Suprapubic skin (tissue), 4 donors: Measurements from ENCODE around the gene KRTAP10-11.

Experiments
- CTCF ChIP-seq, 2 donors: fragments of 200-600 bp in 1 of 2; fragments of 450-650 bp in 1 of 2; sonication (generic) in 1 of 2; IDR thresholded peaks; one replicate each; pipeline ENCODE4 v1.5.1; 2016 to 2019; ENCODE audit warnings: antibody characterized with exemption in 2 of 2, mild to moderate bottlenecking in 1 of 2, moderate library complexity in 1 of 2
- EP300 ChIP-seq: sonication (generic); formaldehyde crosslinking; IDR thresholded peaks from one replicate; pipeline ENCODE4 v1.6.1; 2017; ENCODE audit warnings: antibody characterized with exemption
- POLR2A ChIP-seq, 2 donors: fragments of 450-650 bp; IDR thresholded peaks; one replicate each; pipeline ENCODE4 v1.6.1; 2017; ENCODE audit warnings: antibody characterized with exemption in 2 of 2, mild to moderate bottlenecking in 2 of 2, moderate library complexity in 2 of 2
- POLR2AphosphoS5 ChIP-seq, 3 donors: sonication (generic); formaldehyde crosslinking; IDR thresholded peaks; one replicate each; pipeline ENCODE4 v1.6.1; 2017; ENCODE audit warnings: antibody characterized with exemption in 3 of 3

DNA sequence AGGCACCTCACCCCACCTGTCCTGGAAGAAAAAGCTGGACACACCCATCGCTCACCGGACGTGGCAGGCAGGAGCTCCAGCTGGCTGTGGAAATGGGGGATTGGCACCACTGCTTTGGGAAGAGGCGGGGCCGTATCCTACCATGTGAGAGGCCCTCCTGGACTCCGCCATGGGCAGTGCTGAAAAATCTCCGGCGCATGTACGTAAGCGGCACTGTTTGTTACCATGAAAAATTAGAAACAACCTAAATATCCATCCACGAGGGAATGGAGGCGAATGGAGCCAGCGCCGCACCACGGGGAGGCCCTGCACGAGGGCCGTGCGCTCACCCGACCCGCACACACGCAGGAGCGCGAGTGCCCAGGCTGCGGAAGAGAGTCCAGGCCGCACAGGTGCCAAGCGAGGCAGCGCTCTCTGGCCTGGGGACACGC is 31.2 kb upstream of the KRTAP10-11 start:
- no peak for TF ChIP-seq CTCF (IDR thresholded peaks at IDR 0.05)
- no peak for TF ChIP-seq EP300
- no peak for TF ChIP-seq POLR2A (IDR thresholded peaks at IDR 0.05)
- no peak for TF ChIP-seq POLR2AphosphoS5 (IDR thresholded peaks at IDR 0.05)
